Lower leg skin (tissue), 4 donors: ENCODE data around the gene LIFR. TPM values are rescaled to one million over a fixed set of nuclear protein-coding genes. Genes with fewer than 3 reads are reported as not detected.

ENCODE experiments used
- DNase-seq, 2 donors: peaks; one replicate each; pipeline ENCODE4 v3.0.0-alpha.2; 2019; ENCODE audit warnings: low spot score in 2 of 2
- H3K4me3 ChIP-seq: fragments of 200-600 bp; sonication (generic); 2 replicates; pipeline ENCODE4 v1.5.1; 2017; ENCODE audit warnings: mild to moderate bottlenecking, low read depth; ENCODE audit not compliant: poor library complexity, severe bottlenecking
- CTCF ChIP-seq, 3 donors: fragments of 450-650 bp; IDR thresholded peaks; one replicate each; pipeline ENCODE4 v1.5.1; 2016; ENCODE audit warnings: antibody characterized with exemption in 3 of 3, mild to moderate bottlenecking in 3 of 3, moderate library complexity in 2 of 3
- POLR2A ChIP-seq, 2 donors: fragments of 450-650 bp; IDR thresholded peaks; one replicate each; pipeline ENCODE4 v1.6.1; 2016 to 2017; ENCODE audit warnings: antibody characterized with exemption in 2 of 2, mild to moderate bottlenecking in 1 of 2, moderate library complexity in 1 of 2
- WGBS, 2 donors: methylation state at CpG; one replicate each; pipeline ENCODE4 v1.1.5; 2018; 5-methylcytosine and 5-hydroxymethylcytosine counted together
- intact Hi-C: fragments of 100-400 bp; cut with DNase I; formaldehyde crosslinking; loops from one replicate; pipeline ENCODE4 v1.15.0; 2023; ENCODE audit warnings: low total_unique reads
- total RNA-seq, 4 donors: library from RNA; depleted of rRNA; stranded (reverse); fragments of >200 nt; gene quantifications; one replicate each; pipeline ENCODE4 v1.1.0, GENCODE V29; 2016

The LIFR gene
- total RNA-seq, 4 donors from 2014 or later, result 28.3 to 70.6 (median 42.1) TPM

GRCh38 chr5:38556088-38556598 is 303 bp downstream of the LIFR start:
- intact Hi-C loops, result no loop called here
- 0 to 1% methylated on average over 25 to 42 of the region's 68 CpGs for WGBS, 2 donors
- peak overlapping the region; percentile 63 for H3K4me3 ChIP-seq
- TF ChIP-seq POLR2A (IDR thresholded peaks at IDR 0.05), result no peak
- TF ChIP-seq CTCF (IDR thresholded peaks at IDR 0.05), result no peak
- DNase-seq, result no peak

- TF ChIP-seq POLR2A (IDR thresholded peaks at IDR 0.05), result no peak
- TF ChIP-seq CTCF (IDR thresholded peaks at IDR 0.05), result no peak
- 10 to 12% methylated on average over 11 of the region's 11 CpGs for WGBS, 2 donors
- no peak for DNase-seq
- peak overlapping the region; percentile 63 for H3K4me3 ChIP-seq
- intact Hi-C loops, result no loop called here
Observed at GRCh38 chr5:38555354-38556087, 925 bp downstream of the LIFR start.

DNA sequence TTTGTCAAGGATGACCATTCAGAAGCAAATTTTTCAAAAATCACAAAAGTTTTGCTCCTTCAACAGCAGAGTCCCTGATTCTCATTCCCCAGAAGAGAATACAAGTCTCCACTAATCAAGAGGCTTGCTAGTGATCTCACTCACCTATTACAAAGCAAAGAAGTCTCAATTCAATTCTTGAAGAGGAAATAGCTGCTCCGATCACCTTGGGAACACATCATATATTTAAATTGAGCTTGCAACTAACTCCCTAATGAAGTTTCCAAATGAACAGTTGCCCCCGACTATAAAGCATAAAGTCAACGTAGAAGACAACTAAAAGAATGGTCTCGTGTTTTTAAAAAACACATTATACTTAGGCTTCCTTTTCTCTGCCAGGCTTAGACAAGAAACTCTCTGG is 1.6 kb downstream of the LIFR start:
- intact Hi-C loops, result no loop called here
- no peak for DNase-seq
- WGBS, 2 donors, result 15 to 32% methylated on average over 4 of the region's 4 CpGs
- H3K4me3 ChIP-seq, result no peak overlapping the region
- no peak for TF ChIP-seq POLR2A (IDR thresholded peaks at IDR 0.05)
- TF ChIP-seq CTCF (IDR thresholded peaks at IDR 0.05), result no peak

- DNase-seq, result no peak
- WGBS, 2 donors, result 59 to 67% methylated on average over 3 of the region's 3 CpGs
- TF ChIP-seq CTCF (IDR thresholded peaks at IDR 0.05), result no peak
- TF ChIP-seq POLR2A (IDR thresholded peaks at IDR 0.05), result no peak
- intact Hi-C loops, result no loop called here
- H3K4me3 ChIP-seq, result no peak overlapping the region
Observed at GRCh38 chr5:38554403-38554802, 2.0 kb downstream of the LIFR start.

GRCh38 chr5:38553001-38553521 is 3.4 kb downstream of the LIFR start:
- DNase-seq, result no peak
- WGBS, 2 donors, result 75 to 84% methylated on average over 2 of the region's 2 CpGs
- TF ChIP-seq CTCF (IDR thresholded peaks at IDR 0.05) (no peak), POLR2A (IDR thresholded peaks at IDR 0.05) (no peak)
- intact Hi-C loops, result no loop called here
- H3K4me3 ChIP-seq, result no peak overlapping the region
